GM18519 (cell line): ENCODE results near the gene CABLES2.

Experiments used
- ATAC-seq: cut with Tn5 transposase; IDR thresholded peaks from one replicate; pipeline ENCODE4 v1.9.1; 2021; ENCODE audit warnings: mild to moderate bottlenecking, moderate library complexity; ENCODE audit not compliant: unreplicated experiment, low FRiP score

CABLES2 gene

GRCh38 chr20:62362991-62363919 lies 43.8 kb downstream of the CABLES2 start:
- no peak for ATAC-seq

- no peak for ATAC-seq
Observed at GRCh38 chr20:62362590-62362940, 44.5 kb downstream of the CABLES2 start.

- ATAC-seq: no peak
Observed at GRCh38 chr20:62361799-62362589, 45.1 kb downstream of the CABLES2 start.

DNA sequence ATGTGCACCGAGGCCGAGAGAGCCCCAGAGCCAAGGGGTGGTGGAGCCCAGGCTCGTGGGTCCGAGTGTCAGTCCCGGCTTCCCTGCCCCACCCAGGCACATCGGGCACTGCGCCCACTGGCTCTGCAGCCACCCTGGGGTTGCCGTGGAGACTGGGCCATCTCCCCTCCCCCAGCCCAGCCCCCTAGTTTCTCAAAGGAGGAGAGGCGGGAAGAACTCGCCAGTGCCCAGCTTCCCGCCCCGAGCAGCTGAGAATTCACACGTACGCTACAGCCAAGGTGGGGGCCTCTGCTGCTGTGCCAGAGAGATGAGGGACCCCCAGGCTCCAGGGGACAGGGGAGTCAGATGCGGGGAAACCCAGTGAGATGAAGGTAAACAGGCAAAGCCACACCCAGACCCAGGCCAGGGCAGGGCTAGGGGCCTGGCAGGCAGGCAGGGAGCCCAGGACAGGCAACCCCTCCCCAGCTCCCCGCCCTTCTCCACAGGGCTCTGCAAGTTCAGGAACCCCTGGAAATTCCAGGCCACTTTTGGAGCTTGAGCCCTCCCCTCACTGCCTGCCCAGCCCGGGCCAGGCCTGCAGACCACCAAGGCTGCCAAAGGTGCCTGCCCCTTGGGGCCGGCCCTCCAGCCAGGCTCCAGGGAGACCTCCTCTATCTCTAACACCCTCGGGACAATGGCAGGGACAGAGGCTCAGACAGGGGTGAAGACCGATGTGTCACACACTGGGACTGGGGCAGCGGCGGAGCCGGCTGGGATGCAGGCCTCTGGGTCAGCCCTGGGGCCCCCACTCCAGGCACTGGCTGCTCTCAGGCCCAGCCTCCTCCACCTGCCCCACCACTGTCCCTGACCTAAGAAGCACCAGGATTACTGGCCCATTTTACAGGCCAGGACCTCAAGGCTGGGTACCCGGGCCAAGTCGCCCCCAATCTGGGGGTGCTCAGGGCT lies 46.0 kb downstream of the CABLES2 start:
- no peak for ATAC-seq

GRCh38 chr20:62359491-62360121 lies 47.5 kb downstream of the CABLES2 start:
- ATAC-seq: no peak

DNA sequence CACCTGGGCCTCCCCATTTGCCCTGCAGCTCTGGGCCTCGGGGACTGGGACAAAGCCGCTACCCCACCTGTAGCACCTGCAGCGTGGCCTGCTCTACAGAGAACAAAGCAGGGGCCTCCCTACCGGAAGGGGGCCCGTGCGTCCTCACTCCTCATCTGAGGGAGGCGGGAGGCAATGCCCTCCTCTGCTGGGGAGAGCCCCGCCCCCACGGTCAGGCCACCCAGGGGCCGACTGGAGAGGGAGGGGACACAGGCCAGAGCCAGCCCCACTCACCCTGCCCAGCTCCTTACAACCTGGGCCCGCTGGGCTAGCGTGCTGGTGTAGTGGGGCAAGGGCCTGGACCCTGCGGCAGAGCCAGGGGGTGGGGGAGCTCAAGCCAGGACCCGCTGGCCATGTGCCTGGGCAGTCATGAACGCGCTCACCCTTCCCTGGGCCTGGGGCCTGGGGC lies 48.0 kb downstream of the CABLES2 start:
- no peak for ATAC-seq

DNA sequence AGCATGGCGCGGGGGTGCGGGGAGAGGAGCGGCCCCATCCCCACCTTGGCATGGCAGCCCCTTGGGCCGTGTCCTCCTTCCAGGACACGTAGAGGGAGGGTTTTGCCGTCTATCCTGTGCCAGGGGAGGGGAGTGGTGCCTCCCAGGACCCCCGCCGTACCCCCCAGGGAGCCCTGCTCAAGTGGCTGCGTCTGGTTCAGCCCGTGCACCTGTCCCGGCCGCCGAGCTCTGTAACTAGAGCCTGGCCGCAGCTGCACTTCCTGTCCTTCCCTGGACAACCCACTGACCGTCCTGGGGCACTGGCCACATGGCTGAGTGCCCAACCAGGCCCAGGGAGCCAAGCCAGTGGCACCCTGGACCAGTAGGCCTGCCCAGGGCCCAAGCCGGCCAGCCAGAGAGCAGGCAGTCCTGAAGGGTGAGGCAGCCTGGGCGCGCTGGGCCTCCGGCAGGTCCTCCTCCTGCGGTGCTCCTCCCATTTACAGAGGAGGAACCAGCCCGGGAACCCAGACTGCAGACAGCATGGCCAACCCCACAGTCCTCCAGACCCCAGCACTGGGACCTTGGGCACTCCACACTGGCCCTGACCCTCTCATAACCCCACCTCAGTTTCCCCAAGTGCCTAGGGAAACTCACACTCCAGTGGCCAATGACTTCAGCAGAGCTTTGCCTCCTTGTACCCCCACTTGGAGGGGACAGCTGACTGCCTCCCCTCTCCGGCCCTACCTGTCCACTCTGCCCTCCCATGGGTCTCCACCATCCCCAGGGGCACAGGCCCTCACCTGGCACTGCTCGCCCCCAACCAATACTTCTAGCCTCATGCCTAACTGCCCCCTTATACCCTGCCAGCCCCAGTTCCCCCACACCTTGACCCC lies 48.7 kb downstream of the CABLES2 start:
- no peak for ATAC-seq

- ATAC-seq: no peak
Observed at GRCh38 chr20:62357681-62358080, 49.4 kb downstream of the CABLES2 start.

- no peak for ATAC-seq
Observed at GRCh38 chr20:62357187-62357667, 49.9 kb downstream of the CABLES2 start.

GRCh38 chr20:62356589-62357186 lies 50.4 kb downstream of the CABLES2 start:
- no peak for ATAC-seq

DNA sequence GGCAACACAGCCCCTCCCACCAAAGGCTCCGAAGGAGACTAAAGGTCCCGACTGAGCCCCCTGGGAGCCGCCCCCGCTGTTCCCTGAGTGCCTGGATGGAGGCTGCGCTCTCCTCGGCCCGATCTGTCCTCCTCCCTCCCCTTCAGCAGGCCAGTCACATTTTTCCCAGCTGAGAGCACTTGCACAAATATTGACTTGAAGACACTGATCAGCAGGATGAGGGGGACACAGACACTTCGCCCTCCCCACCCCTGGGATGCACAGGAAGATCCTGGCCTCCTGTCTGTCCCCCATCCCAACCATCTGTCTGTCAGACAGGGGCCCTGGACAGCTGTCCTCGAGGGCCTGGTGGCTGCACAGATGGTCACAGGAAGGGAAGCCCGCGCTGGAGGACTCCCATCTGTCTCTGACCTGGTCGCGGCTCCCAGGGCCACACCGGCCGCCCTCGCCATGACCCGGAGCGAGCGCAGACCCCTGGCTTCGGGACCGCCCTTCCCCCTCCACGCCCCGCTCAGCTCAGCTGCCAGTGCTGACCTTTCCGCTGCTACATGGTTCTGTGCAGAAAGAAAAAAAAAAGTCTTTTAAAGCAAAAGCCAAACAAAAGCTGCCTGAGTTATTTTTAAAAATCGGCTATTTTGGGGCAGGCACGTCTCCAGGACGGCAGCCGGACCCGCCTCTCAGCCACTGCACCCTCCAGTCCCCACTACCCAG lies 51.1 kb downstream of the CABLES2 start:
- ATAC-seq: no peak

GRCh38 chr20:62355516-62355877 lies 51.6 kb downstream of the CABLES2 start:
- ATAC-seq: no peak

DNA sequence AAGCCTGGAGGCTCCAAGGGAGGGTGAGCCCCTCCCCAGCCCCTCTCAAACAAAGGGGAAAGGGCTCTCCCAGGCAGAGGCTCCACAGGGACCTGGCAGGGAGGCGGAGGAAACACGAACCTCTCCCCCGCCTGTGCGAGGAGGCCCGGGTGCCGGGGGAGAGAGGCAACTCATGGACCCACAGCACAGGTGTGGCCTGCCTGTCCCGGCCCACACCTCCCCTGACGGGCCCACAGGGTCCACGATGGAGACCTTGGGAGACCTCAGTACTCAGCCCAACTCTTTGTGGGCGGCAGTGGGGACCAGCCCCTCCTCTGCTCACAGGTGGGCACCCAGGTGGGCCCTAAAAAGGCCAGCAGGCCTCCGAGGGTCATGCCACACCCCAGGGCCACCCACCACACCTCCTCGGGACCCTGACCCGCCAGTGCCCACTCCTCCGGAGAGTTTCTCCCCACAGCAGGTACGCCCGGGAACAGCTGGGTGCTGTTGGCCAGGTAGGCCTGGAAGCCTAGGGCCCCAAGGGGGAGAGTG lies 52.2 kb downstream of the CABLES2 start:
- no peak for ATAC-seq

DNA sequence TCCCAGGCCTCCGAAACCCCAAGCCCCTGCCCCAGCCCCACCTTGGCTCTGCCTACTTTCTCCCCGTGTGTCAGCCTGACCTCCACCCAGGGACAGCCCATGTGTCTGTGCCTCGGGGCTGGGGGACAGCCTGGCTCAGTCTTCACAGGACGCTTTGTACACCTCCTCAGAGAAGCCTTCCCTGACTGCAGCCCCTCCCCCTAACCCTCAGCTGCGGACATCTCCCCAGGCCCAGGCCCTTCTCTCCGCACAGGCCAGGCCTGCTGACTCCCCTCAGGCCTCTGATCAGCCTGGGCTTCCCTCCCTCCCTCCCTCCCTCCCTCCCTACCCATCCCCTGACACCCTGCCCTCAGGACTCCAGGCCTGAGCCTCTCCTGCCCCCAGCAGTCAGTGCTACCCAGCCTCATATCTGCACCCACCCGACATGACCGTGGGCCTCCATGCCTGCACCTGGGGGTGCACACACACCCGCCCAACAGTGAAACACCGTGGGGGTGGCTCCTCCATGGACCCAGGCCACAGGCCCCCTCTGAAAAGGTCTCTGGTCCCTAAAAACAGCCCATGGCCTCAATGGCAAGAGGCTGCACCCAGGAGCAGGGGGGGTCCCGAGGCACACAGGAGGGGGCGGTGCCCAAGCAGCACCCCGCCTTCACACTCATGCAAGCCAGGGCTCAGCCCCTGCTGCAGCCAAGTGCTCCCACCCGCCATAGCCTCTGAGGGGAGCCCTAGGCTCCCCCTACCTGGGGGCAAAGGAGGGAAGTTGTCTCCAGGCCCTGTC lies 52.9 kb downstream of the CABLES2 start:
- ATAC-seq: no peak

- no peak for ATAC-seq
Observed at GRCh38 chr20:62353289-62354030, 53.6 kb downstream of the CABLES2 start.
